B cell (primary cell): ENCODE data around the gene ADAMTSL2. TPM values are rescaled to one million over a fixed set of nuclear protein-coding genes. Genes with fewer than 3 reads are reported as not detected.

Experiments used
- ATAC-seq: fragments of 200-7000 bp; cut with Tn5 transposase; one replicate; pipeline ENCODE4 v1.10.0; 2021; ENCODE audit warnings: low read depth, mild to moderate bottlenecking, moderate number of reproducible peaks, moderate library complexity
- CTCF ChIA-PET: fragments of 350-600 bp; sonication (Branson Sonifier 250); formaldehyde crosslinking; loops from one replicate; lab custom pipeline; 2021; ENCODE audit warnings: antibody characterized with exemption, inconsistent platforms; lab: Charles Lee
- POLR2A ChIA-PET: fragments of 350-600 bp; sonication (Branson Sonifier 250); formaldehyde crosslinking; loops from one replicate; lab custom pipeline; 2021; ENCODE audit warnings: antibody characterized with exemption; lab: Charles Lee
- DNase-seq: peaks from one replicate; pipeline ENCODE4 v3.0.0; 2013
- H2AFZ ChIP-seq: 2 replicates; pipeline ENCODE4 v1.6.1; 2012; ENCODE audit warnings: mild to moderate bottlenecking, low read depth, low read length; ENCODE audit not compliant: insufficient read depth, poor library complexity, severe bottlenecking
- H3K27ac ChIP-seq, 2 donors: 1 replicate in 1 of 2; 2 replicates in 1 of 2; pipeline ENCODE4 v1.5.1; 2012 to 2013; ENCODE audit warnings: low read length in 2 of 2, mild to moderate bottlenecking in 2 of 2, moderate library complexity in 1 of 2
- H3K27me3 ChIP-seq, 4 experiments: fragments of 200-600 bp in 1 of 4; sonication (generic) in 1 of 4; replicated peaks in 1 of 4; 1 replicate in 2 of 4; 2 replicates in 2 of 4; pipeline versions ENCODE4 v1.6.1 to v1.7.0; 2013 to 2016; ENCODE audit warnings: low read length in 3 of 4, mild to moderate bottlenecking in 2 of 4, mixed read lengths in 1 of 4, moderate library complexity in 1 of 4; ENCODE audit not compliant: insufficient read depth in 4 of 4, control insufficient read depth in 3 of 4; ENCODE audit errors: control extremely low read depth in 1 of 4
- H3K36me3 ChIP-seq, 2 experiments: replicated peaks in 1 of 2; 1 replicate in 1 of 2; 2 replicates in 1 of 2; pipeline versions ENCODE4 v1.6.1 to v1.7.1; 2013; ENCODE audit warnings: low read length in 1 of 2; ENCODE audit not compliant: insufficient read depth in 2 of 2, control insufficient read depth in 1 of 2; ENCODE audit errors: control extremely low read depth in 1 of 2, extremely low read depth in 1 of 2
- H3K4me1 ChIP-seq, 2 donors: fragments of 200-600 bp in 1 of 2; sonication (generic) in 1 of 2; 1 replicate in 1 of 2; 2 replicates in 1 of 2; pipeline versions ENCODE4 v1.5.1 to v1.6.1; 2013 to 2017; ENCODE audit warnings: low read length in 2 of 2; ENCODE audit not compliant: control insufficient read depth in 2 of 2, insufficient read depth in 2 of 2
- H3K4me2 ChIP-seq: replicated peaks from 2 replicates; pipeline ENCODE3; 2012; ENCODE audit warnings: mild to moderate bottlenecking, low read depth, low read length; ENCODE audit not compliant: poor library complexity, severe bottlenecking
- H3K4me3 ChIP-seq, 5 experiments: fragments of 200-600 bp in 1 of 5; sonication (generic) in 1 of 5; 1 replicate in 3 of 5; 2 replicates in 2 of 5; pipeline versions ENCODE4 v1.5.1 to v1.7.0; 2011 to 2016; ENCODE audit warnings: low read length in 4 of 5, mild to moderate bottlenecking in 4 of 5, low read depth in 2 of 5, control low read depth in 1 of 5, moderate library complexity in 1 of 5; ENCODE audit not compliant: insufficient read depth in 1 of 5; ENCODE audit errors: control extremely low read depth in 1 of 5, extremely low read depth in 1 of 5
- H3K79me2 ChIP-seq: fragments of 200-600 bp; sonication (generic); one replicate; pipeline ENCODE4 v1.6.0; 2016; ENCODE audit warnings: low read length; ENCODE audit not compliant: control insufficient read depth, insufficient read depth
- H3K9ac ChIP-seq: fragments of 200-600 bp; sonication (generic); 2 replicates; pipeline ENCODE4 v1.6.1; 2017; ENCODE audit warnings: mild to moderate bottlenecking, low read length, moderate library complexity
- H3K9me3 ChIP-seq, 3 donors: one replicate each; pipeline versions ENCODE4 v1.6.1 to v1.7.1; 2013; ENCODE audit warnings: low read length in 2 of 3; ENCODE audit not compliant: control insufficient read depth in 2 of 3, insufficient read depth in 1 of 3; ENCODE audit errors: control extremely low read depth in 1 of 3
- H4K20me1 ChIP-seq: 2 replicates; pipeline ENCODE4 v1.6.0; 2012; ENCODE audit warnings: mild to moderate bottlenecking, low read length; ENCODE audit not compliant: insufficient read depth, control insufficient read depth, poor library complexity, severe bottlenecking
- H3K27ac Mint-ChIP-seq: one replicate; pipeline ENCODE4 v1.8.0; 2021; ENCODE audit warnings: mixed read lengths
- H3K27me3 Mint-ChIP-seq: one replicate; pipeline ENCODE4 v1.8.0; 2021; ENCODE audit warnings: mixed read lengths
- H3K4me1 Mint-ChIP-seq: one replicate; pipeline ENCODE4 v1.8.0; 2021; ENCODE audit warnings: mixed read lengths
- H3K4me3 Mint-ChIP-seq: one replicate; pipeline ENCODE4 v1.8.0; 2021; ENCODE audit warnings: mixed read lengths
- H3K9me3 Mint-ChIP-seq: one replicate; pipeline ENCODE4 v1.8.0; 2022; ENCODE audit warnings: mixed read lengths; ENCODE audit not compliant: insufficient read depth
- EZH2 ChIP-seq: IDR thresholded peaks from 2 replicates; pipeline ENCODE4 v1.6.1; 2012; ENCODE audit warnings: borderline replicate concordance, low read depth, mild to moderate bottlenecking, moderate library complexity, low read length; ENCODE audit not compliant: insufficient read depth, poor library complexity, severe bottlenecking
- WGBS: methylation state at CpG from one replicate; pipeline ENCODE4 v1.1.5; 2013; ENCODE audit warnings: missing lambda C conversion rate; ENCODE audit not compliant: insufficient coverage; 5-methylcytosine and 5-hydroxymethylcytosine counted together
- intact Hi-C: fragments of 100-400 bp; cut with micrococcal nuclease; formaldehyde crosslinking; loops from one replicate; pipeline ENCODE4 v1.10.0; 2022
- polyA plus RNA-seq: library from polyadenylated mRNA; depleted of rRNA; stranded (reverse); fragments of >200 nt; gene quantifications from 2 replicates; pipeline ENCODE4 v1.2.3, GENCODE V29; 2012
- total RNA-seq, 2 donors: library from RNA; stranded (reverse); fragments of 120-200 nt in 1 of 2; gene quantifications; 1 replicate in 1 of 2; 2 replicates in 1 of 2; pipeline versions ENCODE4 v1.2.3 to v1.2.4, GENCODE V29; 2013 to 2022
- TF ChIP-seq, protein P1 (sequence below): fragments of 200-600 bp; IDR thresholded peaks from one replicate; pipeline ENCODE4 v1.8.0; 2022; ENCODE audit warnings: antibody characterized with exemption, mild to moderate bottlenecking

The ADAMTSL2 gene
- total and polyA plus RNA-seq, 2 donors (not counting 1 experiment from before 2014, with no cell fraction given): 0.03 TPM; not detected in 1

DNA sequence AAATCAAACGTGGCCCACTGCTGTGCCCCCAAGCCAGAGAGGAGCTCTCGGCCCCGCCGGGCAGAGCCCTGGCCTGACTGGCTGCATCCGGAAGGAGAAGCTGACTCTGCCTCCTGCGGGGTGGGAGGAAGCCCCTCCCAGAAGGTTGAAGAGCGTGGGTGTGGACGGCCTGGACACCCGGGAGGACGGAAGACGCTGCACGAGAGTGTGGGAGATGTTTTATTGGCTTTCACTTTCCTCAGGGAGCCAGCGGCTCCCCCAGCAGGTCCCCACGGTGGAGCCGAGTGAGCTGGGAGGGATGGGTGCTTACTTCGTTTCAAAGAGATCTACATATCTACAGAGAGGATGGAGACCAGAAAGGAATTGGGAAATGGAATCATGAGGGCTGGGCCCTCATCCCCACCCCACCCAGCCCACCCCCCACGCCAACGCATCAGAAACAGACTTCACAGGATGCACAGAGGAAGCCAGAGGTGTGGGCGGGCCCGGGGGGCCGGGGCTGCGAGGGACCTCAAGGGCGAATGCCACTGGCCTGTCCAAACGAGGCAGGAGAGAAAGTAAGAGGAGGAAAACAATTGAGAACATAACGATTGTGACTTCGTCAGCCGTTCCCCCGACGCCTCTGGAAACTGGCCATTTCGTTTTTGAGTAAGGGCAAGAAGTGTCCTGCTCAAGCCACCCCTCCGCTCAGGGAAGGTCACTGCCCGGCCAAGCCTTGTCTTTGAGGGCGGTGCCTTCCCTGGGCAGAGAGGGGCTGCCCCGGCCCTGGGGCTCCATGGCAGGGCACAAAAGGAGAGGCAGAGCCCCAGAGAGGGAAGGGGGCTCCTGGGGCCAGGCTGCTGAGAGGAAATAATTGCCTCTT, 42.6 kb downstream of the ADAMTSL2 start:
- Histone ChIP-seq H4K20me1 (no peaks in the 10 kb centered on the region), H2AFZ (no peak overlapping the region), H3K4me2 (peak overlapping the region; percentile 35), H3K36me3 (no peaks in the 10 kb centered on the region), H3K79me2 (no peaks in the 10 kb centered on the region), H3K4me1 (peaks cover 13 to 21% of the 10 kb centered on the region in 2 donors), H3K4me3 (no peak overlapping the region), H3K9ac (no peak overlapping the region), H3K27me3 (peaks cover 0 to 56% (median 9%) of the 10 kb centered on the region in 4 experiments), H3K27ac (no peak overlapping the region), H3K9me3 (peaks cover 0 to 2% (median 0%) of the 10 kb centered on the region in 3 donors)
- DNase-seq (no peak), ATAC-seq (no peak)
- ChIA-PET POLR2A (no interaction called here), CTCF (no interaction called here)
- Mint-ChIP-seq H3K4me1 (peaks cover 14% of the 10 kb centered on the region), H3K4me3 (no peak overlapping the region), H3K27me3 (peaks cover 50% of the 10 kb centered on the region), H3K9me3 (no peaks in the 10 kb centered on the region), H3K27ac (no peak overlapping the region)
- TF ChIP-seq, protein P1, sequence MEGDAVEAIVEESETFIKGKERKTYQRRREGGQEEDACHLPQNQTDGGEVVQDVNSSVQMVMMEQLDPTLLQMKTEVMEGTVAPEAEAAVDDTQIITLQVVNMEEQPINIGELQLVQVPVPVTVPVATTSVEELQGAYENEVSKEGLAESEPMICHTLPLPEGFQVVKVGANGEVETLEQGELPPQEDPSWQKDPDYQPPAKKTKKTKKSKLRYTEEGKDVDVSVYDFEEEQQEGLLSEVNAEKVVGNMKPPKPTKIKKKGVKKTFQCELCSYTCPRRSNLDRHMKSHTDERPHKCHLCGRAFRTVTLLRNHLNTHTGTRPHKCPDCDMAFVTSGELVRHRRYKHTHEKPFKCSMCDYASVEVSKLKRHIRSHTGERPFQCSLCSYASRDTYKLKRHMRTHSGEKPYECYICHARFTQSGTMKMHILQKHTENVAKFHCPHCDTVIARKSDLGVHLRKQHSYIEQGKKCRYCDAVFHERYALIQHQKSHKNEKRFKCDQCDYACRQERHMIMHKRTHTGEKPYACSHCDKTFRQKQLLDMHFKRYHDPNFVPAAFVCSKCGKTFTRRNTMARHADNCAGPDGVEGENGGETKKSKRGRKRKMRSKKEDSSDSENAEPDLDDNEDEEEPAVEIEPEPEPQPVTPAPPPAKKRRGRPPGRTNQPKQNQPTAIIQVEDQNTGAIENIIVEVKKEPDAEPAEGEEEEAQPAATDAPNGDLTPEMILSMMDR: no peak
- no peak for TF ChIP-seq EZH2
- WGBS: 46% methylated on average over 27 of the region's 34 CpGs
- intact Hi-C loops: no loop called here

DNA sequence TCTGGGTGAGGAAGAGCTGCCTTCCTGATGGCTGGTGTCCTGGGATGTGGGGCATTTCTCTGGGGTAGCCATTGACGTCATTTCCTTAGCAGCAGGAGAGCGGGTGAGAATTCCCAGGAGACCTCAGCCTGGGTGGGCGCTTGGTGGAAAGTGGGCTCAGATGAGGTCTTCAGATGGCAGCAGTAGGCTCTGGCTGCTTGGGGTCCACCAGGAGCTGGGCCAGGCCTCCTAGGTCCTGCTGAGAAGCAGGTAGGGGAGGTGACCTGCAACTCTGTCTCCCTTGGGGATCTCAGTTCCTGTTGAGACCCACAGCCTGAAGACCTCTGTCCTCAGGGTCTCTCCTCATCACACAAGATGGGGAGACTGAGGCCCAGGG, 43.2 kb downstream of the ADAMTSL2 start:
- H3K27ac Mint-ChIP-seq: no peak overlapping the region
- Histone ChIP-seq H3K36me3 (no peaks in the 10 kb centered on the region), H3K27ac (no peak overlapping the region), H4K20me1 (no peaks in the 10 kb centered on the region), H3K9ac (no peak overlapping the region), H3K4me2 (no peak overlapping the region), H3K4me3 (no peak overlapping the region), H3K79me2 (no peaks in the 10 kb centered on the region), H3K27me3 (peaks cover 0 to 61% (median 11%) of the 10 kb centered on the region in 4 experiments), H3K9me3 (peaks cover 0 to 2% (median 0%) of the 10 kb centered on the region in 3 donors), H3K4me1 (peaks cover 13 to 21% of the 10 kb centered on the region in 2 donors), H2AFZ (no peak overlapping the region)
- H3K9me3 Mint-ChIP-seq: no peaks in the 10 kb centered on the region
- no peak for DNase-seq
- peaks cover 14% of the 10 kb centered on the region for H3K4me1 Mint-ChIP-seq
- TF ChIP-seq, protein P1: no peak
- no peak for TF ChIP-seq EZH2
- 56% methylated on average over 3 of the region's 3 CpGs for WGBS
- H3K4me3 Mint-ChIP-seq: no peak overlapping the region
- intact Hi-C loops: no loop called here
- ATAC-seq: no peak
- ChIA-PET POLR2A (no interaction called here), CTCF (no interaction called here)
- H3K27me3 Mint-ChIP-seq: peaks cover 56% of the 10 kb centered on the region
